ENCODE measurements around the gene DDX21. TPM values are rescaled to one million over a fixed set of nuclear protein-coding genes. Genes with fewer than 3 reads are reported as not detected.
A peak's percentile ranks its signal among the peaks of the same experiment; 100 is the strongest.
"Not testable (repeated sequence)": the region's sequence is repeated elsewhere in the genome, so short reads cannot be mapped to it uniquely, and the experiment has no call there.

DDX21 gene
- total RNA-seq, 1 donor from 2014 or later: 74.2 TPM

DNA sequence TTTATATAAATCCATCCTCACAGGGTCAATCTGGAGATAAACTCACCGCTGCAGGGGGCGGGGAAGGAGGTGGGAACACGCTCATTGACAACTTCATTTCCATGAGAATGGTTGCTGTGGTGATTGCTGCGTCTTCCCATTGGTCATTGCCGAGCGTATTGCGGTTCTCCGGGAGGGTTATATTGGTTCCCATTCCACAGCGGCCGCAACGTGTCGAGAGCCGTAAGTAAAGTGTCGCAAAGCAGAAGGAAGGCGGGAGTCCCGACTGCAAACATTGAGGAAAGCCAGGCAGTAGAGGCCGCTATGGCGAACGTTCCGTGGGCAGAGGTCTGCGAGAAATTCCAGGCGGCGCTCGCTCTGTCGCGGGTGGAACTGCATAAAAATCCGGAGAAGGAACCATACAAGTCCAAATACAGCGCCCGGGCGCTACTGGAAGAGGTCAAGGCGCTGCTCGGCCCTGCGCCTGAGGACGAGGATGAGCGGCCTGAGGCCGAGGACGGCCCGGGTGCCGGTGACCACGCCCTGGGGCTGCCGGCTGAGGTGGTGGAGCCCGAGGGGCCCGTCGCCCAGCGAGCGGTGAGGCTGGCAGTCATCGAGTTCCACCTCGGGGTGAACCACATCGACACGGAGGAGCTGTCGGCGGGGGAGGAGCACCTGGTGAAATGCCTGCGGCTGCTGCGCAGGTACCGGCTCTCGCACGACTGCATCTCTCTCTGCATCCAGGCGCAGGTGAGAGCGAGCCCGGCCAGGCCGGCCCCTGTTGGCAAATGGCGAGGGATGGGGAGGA lies 32.8 kb downstream of the DDX21 start, which contains the start of gene KIFBP:
Gene KIFBP (plus strand): TSS at position 274 of the 787 bp plus-strand sequence. CDS start 30 bp downstream, at position 304.
- DNase-seq (ENCODE audit: low spot score): peak; percentile 94

DNA sequence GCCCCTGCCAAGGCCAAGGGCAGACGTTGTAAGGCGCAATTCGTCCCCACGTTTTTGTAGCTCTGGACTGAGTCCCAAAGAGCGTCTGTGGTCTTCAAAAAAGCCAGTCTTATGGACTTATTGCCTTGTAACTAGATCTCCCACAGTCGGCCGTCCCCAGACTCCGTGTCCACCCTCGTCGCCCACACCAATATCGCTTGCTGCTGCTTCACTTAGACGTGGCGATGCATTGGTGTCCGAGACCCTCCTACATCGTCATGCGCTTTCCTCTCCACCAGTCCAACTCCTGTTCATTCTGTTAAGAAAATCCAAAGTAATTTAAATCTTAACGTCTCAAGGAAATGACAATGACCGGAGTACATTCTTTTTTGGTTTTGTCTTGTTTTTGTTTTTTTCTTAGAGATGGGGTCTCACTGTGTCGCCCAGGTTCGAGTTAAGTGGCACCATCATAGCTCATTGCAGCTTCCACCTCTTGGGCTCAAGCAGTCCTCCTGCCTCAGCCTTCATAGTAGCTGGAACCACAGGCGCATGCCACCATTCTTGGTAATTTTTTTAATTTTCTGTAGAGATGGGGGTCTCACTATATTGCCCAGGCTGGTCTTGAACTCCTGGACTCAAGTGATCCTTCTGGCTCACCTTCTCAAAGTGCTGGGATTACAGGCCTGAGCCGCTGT lies 33.5 kb downstream of the DDX21 start:
- no peak for DNase-seq (ENCODE audit: low spot score)

DNA sequence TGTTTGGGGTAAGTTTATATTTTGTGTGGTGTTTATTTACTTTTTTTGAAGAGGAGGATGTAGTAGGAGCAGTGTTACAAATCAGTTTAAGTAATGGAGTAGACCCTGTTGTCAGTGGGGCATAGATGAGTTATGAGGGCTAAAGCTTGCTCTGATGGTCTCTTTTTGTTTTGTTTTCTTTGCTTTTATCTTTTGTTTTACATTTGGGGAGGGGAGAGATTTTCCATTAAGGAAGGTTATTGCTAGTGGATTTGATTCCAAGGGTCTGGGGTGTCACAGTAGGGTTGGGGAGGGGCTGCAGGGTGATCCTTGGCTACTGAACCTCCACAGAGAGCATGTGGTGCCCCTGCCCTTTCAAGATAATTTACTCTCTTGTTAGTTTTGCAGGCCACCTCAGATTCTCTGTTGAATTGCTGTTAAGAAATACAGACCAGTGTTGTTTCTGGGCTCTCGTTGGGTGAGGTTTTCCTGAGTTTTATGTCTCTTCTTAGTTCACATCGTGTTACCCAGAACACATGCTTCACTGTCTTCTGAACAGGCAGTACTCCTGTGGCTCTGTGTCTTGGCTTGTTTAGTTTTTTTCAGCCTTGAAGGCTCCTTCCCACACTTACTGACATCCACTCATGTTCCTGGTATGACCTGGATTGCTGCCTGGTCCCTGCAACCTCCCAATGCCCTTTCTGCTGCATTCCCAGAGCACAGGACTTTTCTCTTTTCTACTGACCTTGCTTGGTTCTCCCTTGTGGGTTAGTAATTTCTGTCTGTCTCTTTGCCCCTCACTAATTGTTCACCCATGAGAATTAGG lies 36.9 kb downstream of the DDX21 start:
- no peak for DNase-seq (ENCODE audit: low spot score)

DNA sequence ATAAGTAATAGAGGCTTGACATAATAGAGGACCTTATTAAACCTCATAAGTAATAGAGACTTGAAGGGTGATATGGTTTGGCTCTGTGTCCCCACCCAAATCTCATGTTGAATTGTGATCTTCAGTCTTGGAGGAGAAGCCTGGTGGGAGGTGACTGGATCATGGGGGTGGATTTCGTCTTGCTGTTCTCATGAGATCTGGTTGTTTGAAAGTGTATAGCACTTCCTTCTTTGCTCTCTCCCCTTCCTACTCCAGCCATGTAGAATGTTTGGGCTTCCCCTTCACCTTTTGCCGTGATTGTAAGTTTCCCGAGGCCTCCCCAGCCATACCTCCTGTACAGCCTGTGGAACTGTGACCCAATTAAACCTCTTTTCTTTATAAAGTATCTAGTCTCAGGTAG lies 41.2 kb downstream of the DDX21 start:
- DNase-seq (ENCODE audit: low spot score): no peak

DNA sequence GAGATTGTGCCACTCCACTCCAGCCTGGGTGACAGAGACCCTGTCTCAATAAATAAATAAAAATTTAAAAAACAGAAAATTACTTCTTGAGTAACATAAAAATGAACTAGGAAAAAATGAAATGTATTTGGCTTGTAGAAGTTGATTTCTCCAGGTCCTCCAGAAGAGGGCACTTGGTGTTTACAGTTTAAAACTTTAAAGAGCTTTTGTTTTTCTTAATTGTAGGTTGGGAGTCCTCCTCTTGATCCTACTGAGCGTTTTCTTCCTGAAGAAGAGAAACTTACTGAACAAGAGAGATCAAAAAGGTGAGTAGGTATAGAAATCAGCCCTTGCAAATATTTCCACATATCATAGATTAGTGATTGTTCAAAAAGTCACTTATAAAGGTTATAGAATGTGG lies 48.9 kb downstream of the DDX21 start:
- DNase-seq (ENCODE audit: low spot score): no peak

DNA sequence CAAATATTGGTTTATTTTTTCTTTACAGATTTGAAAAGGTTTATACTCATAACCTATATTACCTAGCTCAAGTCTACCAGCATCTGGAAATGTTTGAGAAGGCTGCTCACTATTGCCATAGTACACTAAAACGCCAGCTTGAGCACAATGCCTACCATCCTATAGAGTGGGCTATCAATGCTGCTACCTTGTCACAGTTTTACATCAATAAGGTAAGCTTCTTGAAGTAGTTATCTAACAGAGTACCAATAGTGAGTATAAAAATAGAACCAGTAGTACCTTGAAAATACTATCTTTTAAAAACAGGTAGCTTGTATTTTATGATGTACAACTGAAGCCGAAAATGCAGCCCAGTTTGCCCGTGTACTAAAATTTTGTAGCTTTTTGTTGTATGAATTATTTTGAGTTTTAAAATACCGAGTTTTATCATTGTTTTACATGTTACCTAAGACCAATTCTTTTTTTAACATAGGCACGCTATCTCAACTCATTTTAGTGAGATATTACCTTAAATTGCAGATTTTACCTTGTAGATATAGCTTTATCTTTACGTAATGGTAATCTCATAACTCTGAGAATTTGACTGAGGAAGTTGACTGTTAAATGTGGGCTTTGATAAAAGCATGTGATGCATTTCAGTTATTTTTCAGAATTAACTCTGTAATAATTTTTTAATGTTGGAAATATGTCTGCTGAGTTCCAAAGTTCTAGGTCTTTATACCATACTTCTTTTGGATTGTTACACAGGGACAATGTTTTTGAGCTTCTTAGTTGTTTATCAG lies 49.9 kb downstream of the DDX21 start:
- DNase-seq (ENCODE audit: low spot score): no peak

DNA sequence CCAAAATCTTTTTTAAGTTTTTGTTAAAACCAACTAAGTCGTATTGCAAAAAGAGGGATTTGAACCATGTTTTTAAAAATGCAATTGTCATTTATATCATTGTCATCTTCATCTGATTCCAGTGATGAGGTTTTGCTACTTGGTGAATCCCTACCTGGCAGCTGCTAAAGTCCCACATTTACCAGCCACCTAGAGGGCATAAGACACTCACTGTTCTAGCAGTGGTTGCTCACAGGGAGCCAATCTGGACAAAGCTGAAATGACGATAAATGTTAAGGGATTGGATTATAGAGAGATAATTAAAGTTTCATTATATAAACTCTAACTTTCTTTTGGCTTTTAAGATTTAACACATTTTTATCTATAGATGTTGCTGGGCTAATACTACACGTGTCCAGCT lies 51.3 kb downstream of the DDX21 start:
- DNase-seq (ENCODE audit: low spot score): no peak

DNA sequence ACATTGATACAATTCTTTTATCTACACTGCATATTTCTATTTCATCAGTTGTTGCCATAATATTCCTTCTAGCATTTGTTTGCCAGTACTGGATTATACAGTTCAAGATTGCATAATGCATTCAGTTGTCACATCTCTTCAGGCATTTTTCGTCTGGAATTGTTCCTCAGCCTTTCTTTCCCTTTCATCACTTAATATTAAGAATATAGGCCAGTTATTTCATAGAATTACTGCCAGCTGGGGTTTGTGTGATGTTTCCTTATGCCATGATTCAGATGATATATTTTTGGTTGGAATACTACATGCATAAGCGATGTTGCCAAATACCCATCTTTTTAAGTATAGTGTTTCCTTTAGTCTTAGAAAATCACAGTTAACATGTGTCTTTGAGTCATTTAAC lies 53.4 kb downstream of the DDX21 start:
- DNase-seq (ENCODE audit: low spot score): no peak

DNA sequence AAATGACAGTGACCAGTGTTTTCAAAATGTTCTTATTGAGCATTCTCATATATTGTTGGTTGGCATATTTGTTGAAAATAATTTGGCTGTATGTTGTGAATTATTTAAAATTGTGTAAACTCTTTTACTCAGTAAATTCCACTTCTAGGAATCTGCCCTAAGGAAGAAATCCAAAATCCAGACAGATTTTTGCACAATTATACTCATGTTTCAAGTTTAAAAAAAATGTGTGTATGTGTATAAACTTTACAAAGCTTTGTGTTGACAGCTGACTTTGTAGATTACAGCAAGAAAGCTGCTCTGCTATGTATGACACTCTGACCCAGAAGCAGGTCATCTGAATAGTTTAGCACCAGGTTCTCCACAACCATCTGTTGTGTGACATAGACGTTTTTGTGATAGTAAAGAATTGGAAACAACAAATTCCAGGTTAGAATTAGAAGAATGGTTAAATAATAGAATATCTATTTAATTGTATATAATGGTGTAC lies 54.2 kb downstream of the DDX21 start:
- DNase-seq (ENCODE audit: low spot score): no peak

DNA sequence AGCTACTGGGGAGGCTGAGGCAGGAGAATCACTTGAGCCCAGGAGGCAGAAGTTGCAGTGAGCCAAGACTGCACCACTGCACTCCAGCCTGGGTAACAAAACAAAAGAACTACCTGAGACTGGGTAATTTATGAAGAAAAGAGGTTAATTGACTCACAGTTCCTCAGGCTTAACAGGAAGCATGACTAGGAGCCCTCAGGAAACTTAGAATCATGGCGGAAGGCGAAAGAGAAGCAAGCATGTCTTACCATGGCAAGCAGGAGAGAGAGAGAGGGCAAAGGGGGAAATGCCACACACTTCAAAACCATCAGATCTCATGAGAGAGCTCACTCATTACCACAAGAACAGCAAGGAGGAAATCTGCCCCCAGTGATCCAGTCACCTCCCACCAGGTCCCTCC lies 56.8 kb downstream of the DDX21 start:
- DNase-seq (ENCODE audit: low spot score): not testable (repeated sequence)

DNA sequence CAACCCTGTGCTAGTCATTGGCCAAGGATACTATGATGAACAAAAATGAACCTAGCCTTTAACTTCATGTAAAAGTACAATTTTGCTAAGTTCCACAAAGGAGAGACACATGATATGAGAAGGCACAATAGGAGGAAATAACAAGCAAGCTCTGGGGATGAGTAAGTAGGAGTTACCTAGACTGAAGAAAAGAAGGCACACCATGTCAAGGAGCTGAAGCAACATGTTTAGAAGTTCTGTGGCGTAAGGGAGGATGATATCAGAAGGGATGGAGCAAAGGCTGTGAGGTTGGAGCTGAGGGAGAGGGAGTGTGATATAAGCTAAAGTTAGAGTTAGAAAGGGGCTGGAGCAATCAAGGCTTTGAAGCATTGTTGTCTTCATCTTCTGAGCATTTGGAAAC lies 58.2 kb downstream of the DDX21 start:
- DNase-seq (ENCODE audit: low spot score): no peak

DNA sequence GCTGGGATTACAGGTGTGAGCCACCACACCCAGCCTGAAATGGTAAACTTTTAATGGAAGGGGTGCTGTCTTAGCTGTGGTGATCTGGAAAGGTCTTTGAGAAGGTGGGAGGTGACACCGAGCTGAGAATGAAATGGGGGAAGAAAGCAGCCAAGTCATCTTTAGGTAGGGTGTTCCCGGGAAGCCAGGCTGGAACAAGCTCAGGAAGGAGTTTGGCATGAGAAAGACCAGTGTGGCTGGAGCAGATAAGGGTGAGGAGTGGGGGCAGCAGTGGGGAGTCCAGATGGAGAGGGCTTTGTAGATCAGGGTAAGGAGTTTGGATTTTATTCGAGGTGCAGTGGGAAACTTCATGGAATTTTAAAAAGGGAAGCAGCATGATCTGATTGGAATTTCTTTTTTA lies 62.6 kb downstream of the DDX21 start:
- DNase-seq (ENCODE audit: low spot score): no peak

DNA sequence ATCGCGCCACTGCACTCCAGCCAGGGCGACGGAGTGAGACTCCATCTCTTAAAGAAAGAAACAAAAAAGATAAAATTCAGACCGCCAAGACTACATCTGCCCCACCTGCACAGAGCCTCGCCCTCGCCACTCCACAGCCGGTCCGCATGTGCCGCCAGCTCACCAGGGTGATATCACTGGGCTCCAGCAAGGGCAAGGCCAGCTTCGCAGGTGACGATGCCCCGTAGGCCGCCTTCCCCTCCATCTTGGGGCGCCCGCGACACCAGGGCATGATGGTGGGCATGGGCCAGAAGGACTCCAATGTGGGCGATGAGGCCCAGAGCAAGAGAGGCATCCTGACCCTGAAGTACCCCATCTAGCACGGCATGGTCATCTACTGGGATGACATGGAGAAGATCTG lies 66.6 kb downstream of the DDX21 start:
- DNase-seq (ENCODE audit: low spot score): no peak

DNA sequence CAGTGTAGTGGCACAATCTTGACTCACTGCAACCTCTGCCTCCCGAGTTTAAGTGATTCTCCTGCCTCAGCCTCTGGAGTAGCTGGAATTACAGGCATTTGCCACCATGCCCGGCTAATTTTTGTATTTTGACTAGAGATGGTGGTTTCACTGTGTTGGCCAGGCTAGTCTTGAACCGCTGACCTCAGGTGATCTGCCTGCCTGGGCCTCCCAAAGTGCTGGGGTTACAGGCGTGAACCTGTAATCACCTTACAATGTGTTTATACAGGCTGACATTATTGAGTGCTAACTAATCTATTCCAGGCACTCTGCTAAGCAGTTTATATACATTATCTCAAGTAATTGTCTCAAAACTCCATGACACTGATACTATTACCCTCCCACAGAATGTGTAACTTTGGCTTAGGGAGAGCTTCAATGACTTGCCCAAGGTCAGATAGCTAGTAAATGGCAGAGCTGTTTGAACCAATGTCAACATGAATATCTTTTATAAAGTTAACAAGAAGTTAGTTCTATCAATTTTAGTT lies 69.5 kb downstream of the DDX21 start:
- no peak for DNase-seq (ENCODE audit: low spot score)

DNA sequence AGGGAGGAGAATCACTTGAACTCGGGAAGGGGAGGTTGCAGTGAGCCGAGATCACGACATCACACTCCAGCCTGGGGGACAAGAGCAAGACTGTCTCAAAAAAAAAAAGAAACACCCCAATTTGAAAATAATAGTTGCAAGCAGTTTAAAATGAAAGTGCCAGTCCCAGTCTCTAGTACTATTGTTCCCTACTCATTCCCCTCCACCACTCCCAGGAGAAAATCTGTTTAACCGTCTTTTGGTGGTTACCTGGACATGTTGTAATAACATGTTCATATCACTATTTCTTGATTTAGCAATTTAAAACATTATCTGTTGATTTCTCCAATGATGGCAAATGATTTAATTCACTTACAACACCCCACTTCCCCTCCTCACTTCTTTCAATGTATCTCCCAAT lies 77.3 kb downstream of the DDX21 start:
- no peak for DNase-seq (ENCODE audit: low spot score)

Other genes with a start within 250 kb of the DDX21 start
- gene CCAR1, start 234.9 kb upstream of the DDX21 start, total RNA-seq: 81.2 TPM
- gene STOX1, start 128.6 kb upstream of the DDX21 start, total RNA-seq: 1.1 TPM
- gene DDX50, start 54.9 kb upstream of the DDX21 start, total RNA-seq: 33.9 TPM
- 27.3 TPM for gene KIFBP, start 32.6 kb downstream of the DDX21 start, total RNA-seq
- 50.0 TPM for gene SRGN, start 131.9 kb downstream of the DDX21 start, total RNA-seq
- 54.6 TPM for gene VPS26A, start 168.0 kb downstream of the DDX21 start, total RNA-seq
- 33.5 TPM for gene SUPV3L1, start 224.1 kb downstream of the DDX21 start, total RNA-seq

Measured in ureter (tissue), 1 donor.